Activated CD4-positive, alpha-beta T cell treated with anti-CD3 and anti-CD28 coated beads, Interleukin-2, amount 50 U/mL, for 16 hours (primary cell): Measurements from ENCODE around the gene RANBP6.
A peak's percentile ranks its signal among the peaks of the same experiment; 100 is the strongest.
"Not testable (repeated sequence)": the region's sequence is repeated elsewhere in the genome, so short reads cannot be mapped to it uniquely, and the experiment has no call there.

ENCODE experiments used
- DNase-seq: peaks from one replicate; pipeline ENCODE4 v3.0.0-alpha.2; 2020

The RANBP6 gene

DNA sequence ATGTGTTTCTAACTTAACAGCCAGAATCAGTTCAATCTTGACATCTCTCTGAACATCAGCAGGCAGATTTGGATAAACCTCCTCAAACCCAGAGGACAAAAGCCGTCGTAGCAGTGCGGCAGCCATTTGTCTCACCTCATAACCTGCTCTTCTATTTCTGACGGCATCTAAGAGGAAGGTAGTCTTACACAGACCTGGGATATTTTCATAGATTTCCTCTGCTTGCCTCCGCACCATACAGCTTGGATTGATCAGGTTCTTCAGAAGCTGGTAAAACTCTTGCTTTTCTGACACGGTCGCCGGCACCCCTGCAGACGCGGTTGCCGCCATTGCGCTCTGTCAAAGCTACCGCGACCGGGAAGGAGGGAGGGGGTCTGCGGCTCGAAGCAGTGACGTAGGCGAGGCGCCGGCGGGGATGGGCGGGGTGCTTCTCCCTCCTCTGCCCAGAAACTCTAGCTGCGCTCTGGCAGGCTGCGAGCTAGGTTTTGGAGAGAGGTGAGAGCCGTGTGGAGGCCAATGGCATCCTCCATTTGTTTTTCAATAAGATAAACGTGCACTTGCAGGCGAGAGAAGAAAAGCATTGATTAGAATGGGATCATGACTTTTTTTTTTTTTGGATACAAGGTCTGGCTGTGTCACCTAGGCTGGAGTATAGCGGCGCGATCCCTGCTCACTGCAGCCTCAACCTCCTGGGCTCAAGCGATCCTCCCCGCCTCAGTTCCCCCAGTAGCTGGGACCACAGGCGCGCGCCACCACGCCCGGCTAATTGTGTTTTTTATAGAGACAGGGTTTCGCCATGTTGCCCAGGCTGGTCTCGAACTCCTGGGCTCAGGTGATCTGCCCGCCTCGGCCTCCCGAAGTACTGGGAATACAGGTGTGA lies at the start of gene RANBP6:
TSS of gene RANBP6 (minus strand) at position 347 of the 880 bp plus-strand sequence. CDS start at position 330, 17 bp downstream.
- peak; percentile 93 for DNase-seq

DNA sequence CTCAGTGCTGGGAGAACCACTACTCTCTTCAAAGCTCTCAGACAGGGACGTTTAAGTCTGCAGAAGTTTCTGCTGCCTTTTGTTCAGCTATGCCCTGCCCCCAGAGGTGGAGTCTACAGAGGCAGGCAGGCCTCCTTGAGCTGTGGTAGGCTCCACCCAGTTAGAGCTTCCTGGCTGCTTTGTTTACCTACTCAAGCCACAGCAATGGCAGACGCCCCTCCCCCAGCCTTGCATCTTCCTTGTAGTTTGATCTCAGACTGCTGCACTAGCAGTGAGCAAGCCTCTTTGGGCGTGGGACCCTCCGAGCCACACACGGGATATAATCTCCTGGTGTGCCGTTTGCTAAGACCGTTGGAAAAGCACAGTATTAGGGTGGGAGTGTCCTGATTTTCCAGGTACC lies 47.7 kb upstream of the RANBP6 start:
- not testable (repeated sequence) for DNase-seq

DNA sequence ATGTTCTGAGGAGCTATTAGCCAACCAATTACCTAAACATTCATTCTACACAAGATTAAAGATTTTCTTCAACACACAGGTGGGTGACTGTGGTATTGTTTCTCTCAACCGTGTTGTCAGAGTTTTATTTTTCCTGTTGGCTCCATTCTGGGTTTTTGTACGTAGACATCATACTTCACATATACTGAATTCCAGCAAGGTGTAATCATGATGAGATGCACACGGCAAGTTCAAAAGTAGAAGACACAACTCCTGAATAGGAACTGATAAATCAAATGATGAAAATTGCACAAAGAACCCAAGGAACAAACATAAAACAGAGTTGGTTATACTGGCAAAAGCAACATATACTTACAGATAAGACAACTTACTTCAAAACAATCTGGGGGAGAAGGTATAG lies 40.2 kb upstream of the RANBP6 start:
- DNase-seq = no peak

DNA sequence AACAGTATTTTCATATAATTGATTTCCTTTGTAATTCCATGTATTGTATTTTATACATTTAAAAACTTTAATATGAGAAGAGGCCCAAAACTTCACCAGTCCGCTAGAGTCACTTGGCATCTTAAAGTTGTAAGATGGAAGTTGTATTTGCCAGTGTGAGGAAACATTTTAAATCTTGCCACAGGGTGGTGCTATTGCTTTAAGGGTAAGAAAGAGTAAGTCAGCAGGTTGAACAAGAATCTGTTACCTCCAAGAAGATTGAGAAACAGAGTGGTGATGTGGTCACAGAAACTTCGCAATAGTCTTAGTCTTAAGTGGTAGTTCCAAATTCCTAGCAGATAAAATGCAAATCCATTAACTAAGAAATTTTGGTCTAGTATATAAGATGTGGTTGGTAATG lies 39.8 kb upstream of the RANBP6 start:
- DNase-seq = peak; percentile 78

DNA sequence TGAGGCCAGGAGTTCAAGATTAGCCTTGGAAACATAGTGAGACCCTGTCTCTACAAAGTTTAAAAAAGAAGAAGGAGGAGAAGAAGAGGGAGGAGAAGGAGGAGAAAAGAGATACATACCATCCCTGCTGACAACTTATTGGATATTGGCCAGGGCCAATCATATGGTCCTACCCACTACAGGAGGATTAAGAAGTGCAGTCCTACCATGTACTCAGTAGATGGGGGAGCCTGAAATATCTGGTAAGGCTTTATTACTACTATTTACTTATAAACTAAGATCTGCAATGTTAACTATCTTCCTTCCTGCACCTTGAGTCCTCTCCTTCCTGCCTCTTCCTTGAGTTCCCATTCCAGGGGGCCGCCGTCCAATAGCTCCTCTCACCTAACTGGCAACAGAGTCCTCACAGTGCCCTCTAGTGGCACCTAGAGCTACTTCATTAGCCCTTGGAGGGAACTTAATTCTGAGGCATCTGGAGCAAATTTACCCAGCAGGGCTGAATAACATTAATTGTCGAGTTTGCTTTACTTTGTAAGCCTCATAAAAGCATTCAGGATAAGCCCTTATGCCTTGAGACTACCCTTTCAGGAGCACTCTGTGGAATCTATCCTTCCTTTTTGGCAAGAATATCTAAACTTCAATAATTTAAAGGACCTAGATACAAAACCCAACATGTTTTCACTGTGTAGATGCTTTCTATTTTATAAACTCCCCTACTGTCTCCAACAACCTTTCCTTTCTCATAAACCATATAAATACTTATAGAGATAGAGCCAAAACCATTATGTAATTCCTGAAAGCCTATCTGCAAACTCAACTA lies 39.1 kb upstream of the RANBP6 start:
- peak; percentile 71 for DNase-seq

DNA sequence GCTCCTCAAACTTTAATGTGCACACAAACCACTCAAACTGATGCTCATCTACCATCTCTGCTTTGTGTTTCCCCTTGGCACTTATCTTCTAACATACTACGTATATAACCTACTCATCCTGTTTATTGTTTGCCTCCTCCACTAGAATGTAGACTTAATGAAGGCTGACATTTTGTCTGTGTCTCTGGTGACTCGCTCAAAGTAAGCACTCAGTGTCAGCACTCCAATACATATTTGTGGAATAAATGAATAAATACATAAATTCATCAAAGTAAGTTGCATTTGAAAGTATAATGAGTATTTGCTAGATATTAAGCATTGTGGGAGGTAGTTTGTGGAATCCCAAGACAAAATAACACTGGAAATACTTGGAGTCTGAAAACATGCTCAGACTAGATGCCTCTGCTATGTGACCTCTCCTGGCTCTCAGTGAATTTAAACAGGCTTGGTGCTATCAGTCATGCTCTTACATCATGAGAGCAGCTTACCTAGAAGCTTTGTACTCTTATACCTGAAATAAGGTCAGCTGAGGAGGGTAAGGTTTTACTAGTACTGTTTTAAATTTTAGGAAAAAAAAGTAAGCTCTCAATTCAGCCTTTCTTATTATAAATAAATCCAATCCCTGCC lies 37.0 kb upstream of the RANBP6 start:
- DNase-seq = no peak

DNA sequence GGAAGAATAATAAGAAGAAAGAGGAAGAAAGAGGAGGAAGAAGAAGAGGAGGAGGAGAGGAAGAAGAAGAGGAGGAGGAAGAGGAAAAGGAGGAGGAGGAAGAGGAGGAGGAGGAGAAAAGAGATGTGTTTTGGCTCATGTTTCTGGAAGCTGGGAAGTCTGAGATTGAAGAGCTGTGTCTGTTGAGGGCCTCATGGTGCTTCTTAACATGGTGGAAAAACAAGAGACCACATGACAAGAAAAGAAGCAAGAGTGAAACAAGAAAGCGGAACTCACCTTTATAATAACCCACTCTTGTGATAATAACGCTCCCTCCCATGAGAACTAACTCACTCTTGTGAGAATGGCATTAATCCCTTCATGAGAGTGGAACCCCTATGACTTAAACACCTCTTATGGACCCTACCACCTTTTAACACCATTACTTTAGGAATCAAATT lies 36.1 kb upstream of the RANBP6 start:
- no peak for DNase-seq

DNA sequence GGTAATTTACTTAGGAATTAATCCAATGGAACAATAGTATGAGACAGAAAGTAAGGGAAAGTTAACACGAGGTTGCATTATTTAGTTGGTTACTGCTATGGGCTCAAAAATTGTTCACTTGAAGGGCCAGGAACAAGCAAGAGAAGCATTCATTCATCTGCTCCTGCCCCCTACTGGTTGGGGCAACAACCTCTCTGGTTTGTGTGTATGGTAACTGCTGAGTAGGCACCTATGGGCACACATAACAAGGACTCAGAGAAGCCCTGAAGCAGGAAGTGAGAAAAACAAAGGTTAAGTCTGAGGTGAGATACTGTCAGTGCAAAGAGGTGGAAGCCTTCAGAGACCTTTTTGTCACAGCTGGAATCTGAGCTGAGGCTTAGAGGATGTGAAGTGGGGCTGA lies 34.4 kb upstream of the RANBP6 start:
- peak; percentile 71 for DNase-seq

DNA sequence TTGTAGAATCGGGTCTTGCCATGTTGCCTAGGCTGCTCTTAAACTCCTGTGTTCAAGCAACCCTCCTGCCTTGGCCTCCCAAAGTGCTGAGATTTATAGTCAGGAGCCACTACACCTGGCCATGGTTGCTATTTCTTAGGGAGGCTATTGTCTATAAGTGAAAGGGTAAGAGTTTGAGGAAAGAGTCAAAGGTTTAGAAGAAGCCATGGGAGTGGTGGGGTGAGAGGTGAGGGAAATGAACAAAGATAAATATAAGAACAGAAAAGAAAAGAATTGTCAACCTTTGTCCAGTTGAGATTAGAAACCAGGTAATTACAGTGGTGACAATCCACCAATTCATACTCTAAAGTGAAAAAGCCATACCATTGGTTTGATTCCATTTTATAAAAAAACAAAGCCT lies 32.6 kb upstream of the RANBP6 start:
- no peak for DNase-seq

DNA sequence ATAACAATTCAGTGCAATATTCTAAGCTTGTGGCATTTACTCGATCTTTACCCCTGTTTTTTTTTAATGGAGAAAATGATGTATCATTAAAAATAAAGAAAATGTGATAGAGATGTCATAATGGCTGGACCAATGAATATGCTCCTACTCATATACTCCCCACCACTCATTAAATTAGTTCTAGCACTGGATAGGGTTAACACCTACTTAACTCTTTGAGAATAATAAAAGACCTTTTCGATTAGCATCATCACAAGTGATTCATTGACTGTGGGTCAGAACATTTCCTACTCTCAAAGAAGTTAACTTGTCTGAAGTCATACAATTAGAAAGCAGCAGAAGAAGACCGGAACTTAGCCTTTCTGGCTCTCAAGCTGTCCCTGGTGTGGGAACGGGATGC lies 31.6 kb upstream of the RANBP6 start:
- no peak for DNase-seq

DNA sequence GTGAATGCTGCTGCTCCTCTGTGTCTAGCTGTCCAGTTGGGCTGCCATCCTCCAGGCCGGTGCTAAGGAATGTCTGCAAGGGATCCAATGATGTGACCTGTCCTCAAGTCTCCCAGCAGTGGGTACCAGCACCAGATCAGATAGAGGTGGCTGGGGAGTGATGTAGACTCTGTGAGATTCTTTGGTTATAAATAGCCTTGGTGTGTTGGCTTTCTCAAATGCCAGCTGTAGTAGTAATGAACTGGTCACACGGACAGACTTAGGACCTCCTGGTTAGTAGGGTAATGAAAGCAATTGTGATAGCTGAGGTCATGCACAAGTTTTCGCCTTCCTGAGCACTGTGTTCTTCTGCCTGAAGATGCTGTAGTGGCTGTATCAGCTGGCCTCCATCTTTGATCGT lies 29.9 kb upstream of the RANBP6 start:
- no peak for DNase-seq

DNA sequence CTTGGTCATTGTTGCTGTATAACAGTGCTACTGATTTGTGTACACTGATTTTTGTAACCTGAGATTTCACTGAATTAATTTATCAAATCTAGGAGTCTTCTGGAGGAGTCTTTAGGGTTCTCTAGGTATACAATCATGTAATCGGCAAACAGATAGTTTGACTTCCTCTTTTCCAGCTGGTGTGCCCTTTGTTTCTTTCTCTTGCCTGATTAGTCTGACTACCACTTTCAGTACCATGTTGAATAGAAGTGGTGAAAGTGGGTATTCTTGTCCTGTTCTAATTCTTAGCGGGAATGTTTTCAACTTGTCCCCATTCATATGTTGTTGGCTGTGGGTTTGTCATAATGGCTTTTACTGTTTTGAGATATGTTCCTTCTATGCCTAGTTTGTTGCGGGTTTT lies 24.7 kb upstream of the RANBP6 start:
- DNase-seq = no peak

DNA sequence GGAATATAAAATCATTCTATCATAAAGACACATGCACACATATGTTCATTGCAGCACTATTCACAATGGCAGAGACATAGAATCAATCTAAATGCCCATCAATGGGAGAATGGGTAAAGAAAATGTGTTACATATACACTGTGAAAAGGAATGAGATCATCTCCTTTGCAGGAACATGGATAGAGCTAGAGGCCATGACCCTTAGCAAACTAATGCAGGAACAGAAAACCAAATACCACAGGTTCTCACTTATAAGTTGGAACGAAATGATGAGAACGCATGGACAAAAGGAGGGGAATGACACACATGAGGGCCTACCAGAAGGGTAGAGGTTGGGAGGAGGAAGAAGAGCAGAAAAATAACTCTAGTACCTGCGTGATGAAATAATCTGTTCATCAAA lies 21.0 kb upstream of the RANBP6 start:
- no peak for DNase-seq

DNA sequence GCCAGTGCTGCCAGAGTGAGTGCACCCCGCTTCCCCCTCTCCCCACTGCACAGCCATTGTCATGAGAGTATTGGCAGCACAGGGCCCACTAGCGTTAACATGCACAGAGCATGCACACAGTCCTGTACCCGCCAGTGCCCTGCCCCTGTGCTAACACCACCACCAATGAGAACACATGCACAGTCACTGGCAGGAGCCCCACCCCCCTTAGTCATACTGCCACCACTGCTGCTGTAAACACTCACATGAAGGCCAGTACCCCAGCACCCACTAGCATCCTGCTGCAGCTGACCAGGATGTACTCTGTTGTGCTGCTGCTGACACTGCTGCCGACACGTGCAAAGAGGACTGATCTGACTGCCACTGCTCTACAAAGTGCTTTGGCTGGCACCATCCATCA lies 19.5 kb upstream of the RANBP6 start:
- peak; percentile 21 for DNase-seq

DNA sequence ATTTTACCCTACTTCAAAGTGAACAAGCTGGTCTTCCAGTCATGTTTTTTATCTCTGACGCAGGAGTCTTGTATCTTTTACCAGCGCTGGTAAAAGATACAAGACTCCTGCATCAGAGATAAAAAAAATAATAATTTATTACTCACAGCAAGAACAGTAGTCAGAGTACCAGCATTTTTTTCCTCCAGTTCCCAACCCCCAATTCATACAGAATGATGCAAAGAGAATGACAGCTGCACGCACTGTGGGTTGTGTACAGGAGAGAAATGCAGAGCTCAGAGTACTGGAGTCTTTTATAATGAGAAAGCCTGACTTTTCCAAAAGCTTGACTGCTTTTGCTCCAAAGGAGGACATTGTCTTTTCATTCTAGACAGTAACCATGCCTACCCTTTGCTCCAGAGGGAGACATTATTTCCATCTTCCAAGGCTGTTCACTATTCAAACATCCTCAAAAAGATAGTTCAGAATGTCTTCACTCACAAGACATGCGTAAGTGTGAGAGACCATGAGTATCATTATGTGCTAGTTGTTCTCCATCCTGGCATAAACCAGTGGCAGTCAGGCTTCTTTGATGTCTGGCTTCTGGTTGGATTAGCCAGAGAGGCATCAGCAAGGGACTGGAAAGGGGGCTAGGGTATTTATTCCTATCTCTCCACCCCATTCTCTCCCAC lies 14.3 kb upstream of the RANBP6 start:
- no peak for DNase-seq

DNA sequence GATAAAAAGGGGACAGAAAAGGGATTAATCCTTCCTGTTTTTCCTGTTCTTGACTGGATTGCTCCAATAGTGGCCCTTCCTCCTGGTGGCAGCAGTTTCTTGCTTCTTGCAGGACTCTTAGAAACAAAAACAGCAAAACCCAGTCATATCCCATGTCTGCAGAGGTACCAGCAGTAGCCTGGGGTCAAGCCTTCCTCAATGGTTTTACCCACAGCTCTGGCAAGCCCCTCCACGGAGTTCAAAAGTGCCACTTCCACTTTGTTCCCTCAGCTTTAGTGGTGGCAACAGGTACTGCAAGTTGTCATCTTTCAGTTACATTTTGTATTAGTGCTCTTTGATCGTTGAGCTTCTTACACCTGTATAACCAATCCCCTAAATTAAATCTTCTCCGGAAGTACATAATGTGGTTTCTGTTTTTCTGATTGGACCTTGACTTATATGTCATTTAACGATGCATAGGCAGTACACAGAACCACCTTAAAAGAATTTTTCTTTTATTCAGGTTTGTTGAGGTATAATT lies 8.7 kb upstream of the RANBP6 start:
- DNase-seq = peak; percentile 39

DNA sequence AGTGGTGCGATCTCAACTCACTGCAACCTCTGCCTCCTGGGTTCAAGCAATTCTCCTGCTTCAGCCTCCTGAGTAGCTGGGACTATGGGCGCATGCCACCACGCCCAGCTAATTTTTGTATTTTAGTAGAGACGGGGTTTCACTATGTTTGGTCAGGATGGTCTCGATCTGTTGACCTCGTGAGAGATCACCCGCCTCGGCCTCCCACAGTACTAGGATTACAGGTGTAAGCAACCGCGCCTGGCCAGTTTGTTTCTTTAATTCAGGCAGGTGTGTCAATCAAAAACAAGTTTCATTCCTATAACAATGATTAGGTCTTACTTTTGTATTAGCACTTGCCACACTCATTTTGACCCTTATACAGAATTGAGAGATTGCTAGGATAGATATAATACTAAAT lies 1.6 kb upstream of the RANBP6 start:
- not testable (repeated sequence) for DNase-seq

DNA sequence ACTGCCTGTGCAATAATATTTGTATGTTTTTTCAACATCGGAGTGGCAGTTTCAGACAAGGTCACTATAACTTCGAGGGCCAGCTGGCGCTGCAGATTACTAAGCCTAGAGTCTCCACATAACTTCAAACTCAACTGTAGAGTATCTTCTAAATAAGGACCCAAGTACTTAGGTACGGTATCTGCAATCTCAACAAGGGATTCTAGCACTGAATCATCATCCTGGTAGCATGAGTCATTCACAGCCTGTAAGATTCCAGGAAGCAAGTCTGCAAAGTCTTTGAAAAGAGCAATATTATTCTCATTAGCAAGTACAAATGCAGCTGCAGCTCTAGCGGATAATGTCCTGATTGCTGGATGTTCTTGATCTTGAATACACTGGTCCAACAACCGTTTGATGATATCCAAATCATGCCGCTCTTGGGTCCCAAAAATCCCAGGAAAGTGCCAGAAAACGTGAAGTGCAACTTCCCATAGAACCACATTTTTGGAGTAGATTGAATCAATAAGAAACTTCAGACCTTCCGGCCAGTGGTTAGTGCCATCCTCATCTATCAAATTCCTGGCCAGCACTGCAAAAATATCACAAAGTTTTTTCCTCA lies 654 bp downstream of the RANBP6 start:
- peak; percentile 83 for DNase-seq

DNA sequence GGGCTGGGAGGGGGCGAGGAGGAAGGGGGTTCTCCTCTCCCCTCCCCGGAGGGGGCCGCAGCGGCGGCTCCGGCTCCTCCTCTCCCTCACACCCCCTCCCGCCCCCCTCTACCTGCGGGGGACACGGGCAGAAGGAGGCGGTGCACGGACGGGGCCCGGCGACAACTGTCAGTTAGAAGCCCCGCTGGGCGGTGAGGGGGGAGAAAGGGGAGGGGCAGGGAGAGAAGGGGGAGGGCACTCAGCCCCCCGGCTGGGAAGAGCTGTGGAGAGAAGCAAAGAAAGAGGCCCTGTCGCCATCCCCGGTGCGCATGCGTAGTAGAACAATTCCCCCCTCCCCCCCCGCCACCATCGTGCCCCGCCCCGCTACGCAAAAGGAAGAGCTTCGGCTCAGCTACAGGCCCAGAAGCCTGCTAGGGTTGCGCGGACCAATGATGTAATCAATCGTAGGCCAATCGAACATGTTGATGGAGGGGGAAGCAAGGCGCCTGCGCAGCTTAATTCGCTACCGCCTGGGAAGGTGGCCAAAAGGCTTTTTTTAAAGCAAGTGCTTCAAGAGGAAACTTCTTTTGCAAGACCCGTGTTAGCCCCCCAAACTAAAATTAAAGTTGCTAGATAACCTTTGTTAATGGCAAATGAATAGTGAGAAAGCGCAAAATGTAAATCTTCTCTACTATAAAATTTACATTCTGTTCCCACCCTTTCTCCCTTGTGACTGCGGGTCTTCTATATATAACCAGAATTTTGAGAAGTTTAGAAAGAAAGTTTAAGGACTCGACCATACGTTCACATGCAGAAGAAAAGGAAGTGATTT lies 7.0 kb downstream of the RANBP6 start:
- DNase-seq = peak; percentile 97

DNA sequence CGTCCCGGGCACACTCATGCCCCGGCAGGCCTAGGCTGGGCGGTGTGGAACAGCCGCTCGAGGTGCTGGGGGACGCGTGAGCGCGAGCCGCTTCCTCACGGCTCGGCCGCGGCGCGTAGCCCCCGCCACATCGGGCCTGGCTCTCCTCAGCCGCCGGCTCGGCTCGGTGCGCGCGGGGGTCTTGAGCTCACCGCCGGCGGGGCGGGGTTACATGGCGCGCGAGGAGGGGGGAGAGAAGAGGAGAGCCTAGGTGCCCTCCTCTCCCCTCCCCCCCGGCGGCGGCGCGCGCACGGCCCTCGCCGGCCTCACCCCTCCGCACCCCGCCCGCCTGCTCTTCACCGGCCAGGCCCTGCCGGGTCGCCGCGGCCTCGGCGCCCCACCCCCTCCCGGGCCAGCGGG lies 7.7 kb downstream of the RANBP6 start:
- peak; percentile 68 for DNase-seq

DNA sequence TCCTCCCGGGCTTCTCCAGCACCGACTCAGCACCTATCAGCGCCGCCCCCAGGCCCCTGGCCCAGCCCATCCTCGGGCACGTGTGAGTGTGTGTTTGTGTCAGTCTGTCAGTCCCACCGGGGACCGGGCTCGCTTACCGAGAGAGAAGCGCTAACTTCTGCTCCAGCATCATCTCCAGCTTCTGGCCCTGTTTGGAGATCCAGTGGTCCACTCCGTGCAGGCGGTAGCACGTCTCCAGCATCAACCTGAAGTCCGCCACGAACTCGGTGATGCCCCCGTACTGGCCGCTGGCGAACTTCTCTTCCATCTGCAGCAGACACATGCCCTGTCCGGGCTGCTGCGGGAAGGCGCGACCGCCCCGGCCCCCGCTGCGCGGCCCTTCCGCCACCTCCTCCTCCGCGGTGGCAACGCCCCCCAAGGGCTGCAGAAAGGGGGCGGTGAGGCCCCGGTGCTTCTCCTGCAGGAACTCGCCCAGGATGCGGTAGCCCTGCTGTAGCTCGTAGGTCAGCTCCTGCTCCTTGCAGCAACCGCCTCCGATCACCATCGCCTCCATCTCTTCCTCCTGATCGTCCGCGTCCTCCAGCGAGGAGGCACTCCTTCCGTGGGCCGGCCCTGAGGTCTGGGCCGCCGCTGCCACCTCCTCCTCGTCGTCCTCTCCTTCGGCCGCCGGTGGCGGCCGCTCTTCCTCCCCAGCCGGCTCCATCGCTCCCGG lies 8.2 kb downstream of the RANBP6 start:
- peak; percentile 96 for DNase-seq
